Activated T-helper 1 cell treated with anti-CD3 and anti-CD28 coated beads, Interleukin-2, amount 50 U/mL, for 16 hours (primary cell): ENCODE data around the gene TFCP2L1.

Experiments
- DNase-seq, 2 donors: peaks; one replicate each; pipeline ENCODE4 v3.0.0-alpha.2; 2020; ENCODE audit warnings: low read depth in 1 of 2, low spot score in 1 of 2

Gene TFCP2L1

GRCh38 chr2:121177896-121178295 lies 107.1 kb downstream of the TFCP2L1 start:
- DNase-seq: no peak

- no peak for DNase-seq
Measured at GRCh38 chr2:121175326-121175725, 109.7 kb downstream of the TFCP2L1 start.

GRCh38 chr2:121173806-121174205 lies 111.2 kb downstream of the TFCP2L1 start:
- no peak for DNase-seq

- DNase-seq: no peak
Measured at GRCh38 chr2:121173112-121173511, 111.9 kb downstream of the TFCP2L1 start.

GRCh38 chr2:121172456-121172855 lies 112.5 kb downstream of the TFCP2L1 start:
- no peak for DNase-seq

- no peak for DNase-seq
Measured at GRCh38 chr2:121171625-121172119, 113.3 kb downstream of the TFCP2L1 start.

GRCh38 chr2:121170577-121170976 lies 114.4 kb downstream of the TFCP2L1 start:
- no peak for DNase-seq

GRCh38 chr2:121167411-121167810 lies 117.6 kb downstream of the TFCP2L1 start:
- no peak for DNase-seq
